MM.1S (cell line): Measurements from ENCODE around the gene PDS5B.

Experiments
- EZH2 ChIP-seq: fragments of 300-600 bp; sonication (generic); optimal IDR thresholded peaks from 2 replicates; pipeline ENCODE3; 2017; ENCODE audit warnings: low read depth, mild to moderate bottlenecking, antibody characterized with exemption, low read length, mixed read lengths
- TF ChIP-seq, protein P1 (sequence below): fragments of 300-600 bp; sonication (generic); IDR thresholded peaks from 2 replicates; pipeline ENCODE4 v1.5.1; 2016; ENCODE audit warnings: antibody characterized with exemption, low read length, mixed read lengths

- TF ChIP-seq, protein P1, sequence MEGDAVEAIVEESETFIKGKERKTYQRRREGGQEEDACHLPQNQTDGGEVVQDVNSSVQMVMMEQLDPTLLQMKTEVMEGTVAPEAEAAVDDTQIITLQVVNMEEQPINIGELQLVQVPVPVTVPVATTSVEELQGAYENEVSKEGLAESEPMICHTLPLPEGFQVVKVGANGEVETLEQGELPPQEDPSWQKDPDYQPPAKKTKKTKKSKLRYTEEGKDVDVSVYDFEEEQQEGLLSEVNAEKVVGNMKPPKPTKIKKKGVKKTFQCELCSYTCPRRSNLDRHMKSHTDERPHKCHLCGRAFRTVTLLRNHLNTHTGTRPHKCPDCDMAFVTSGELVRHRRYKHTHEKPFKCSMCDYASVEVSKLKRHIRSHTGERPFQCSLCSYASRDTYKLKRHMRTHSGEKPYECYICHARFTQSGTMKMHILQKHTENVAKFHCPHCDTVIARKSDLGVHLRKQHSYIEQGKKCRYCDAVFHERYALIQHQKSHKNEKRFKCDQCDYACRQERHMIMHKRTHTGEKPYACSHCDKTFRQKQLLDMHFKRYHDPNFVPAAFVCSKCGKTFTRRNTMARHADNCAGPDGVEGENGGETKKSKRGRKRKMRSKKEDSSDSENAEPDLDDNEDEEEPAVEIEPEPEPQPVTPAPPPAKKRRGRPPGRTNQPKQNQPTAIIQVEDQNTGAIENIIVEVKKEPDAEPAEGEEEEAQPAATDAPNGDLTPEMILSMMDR = no peak
- TF ChIP-seq EZH2 = no peak
These were observed 80.8 kb downstream of the PDS5B start for GRCh38 chr13:32666990-32667571.
